Activated T-helper 9 cell treated with anti-CD3 and anti-CD28 coated beads, Interleukin-2, amount 50 U/mL, for 16 hours (primary cell): ENCODE measurements around the gene CTH.
A peak's percentile ranks its signal among the peaks of the same experiment; 100 is the strongest.
"Not testable (repeated sequence)": the region's sequence is repeated elsewhere in the genome, so short reads cannot be mapped to it uniquely, and the experiment has no call there.

Experiments used
- DNase-seq: peaks from one replicate; pipeline ENCODE4 v3.0.0-alpha.2; 2020; ENCODE audit warnings: low read depth

Gene CTH

DNA sequence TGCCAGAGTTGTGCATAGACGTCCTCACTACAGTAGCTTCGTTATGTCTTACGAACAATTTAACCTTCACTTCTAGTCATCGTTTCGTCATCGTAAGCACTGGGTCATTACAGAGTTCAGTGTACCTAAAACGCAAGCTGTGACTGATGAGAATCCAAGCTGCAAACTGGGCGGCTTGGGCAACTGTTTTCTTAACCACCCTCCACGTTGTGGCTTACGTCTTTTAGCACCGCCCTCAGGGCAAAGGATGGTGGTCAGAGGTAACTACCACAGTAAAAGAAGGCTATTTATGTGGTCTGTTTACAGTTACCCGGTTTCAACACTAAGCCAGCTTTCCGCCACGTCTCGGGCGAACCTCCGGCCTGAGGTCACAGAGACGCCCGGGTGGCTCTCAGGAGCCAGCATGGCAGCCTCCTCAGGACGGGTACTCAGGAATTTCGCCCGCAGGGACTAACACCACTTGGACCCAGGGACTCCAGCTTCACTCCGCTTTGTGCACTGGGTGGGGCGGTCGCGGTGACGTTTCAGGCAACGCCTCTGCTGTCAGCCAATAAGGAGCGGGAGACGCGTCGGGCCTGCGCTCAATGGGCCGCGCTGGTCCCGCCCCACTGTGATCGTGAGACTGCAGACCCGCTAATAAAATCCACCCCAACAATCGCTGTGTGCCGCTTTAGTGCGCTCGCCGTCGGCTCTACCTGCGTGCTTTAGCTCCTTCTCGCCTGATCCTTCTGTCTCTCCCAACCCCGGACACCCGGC lies at the start of gene CTH:
CTH (plus strand) TSS at position 665 of the 756 bp plus-strand sequence. CDS start 148 bp downstream, outside the sequence.
- DNase-seq = peak; percentile 88

DNA sequence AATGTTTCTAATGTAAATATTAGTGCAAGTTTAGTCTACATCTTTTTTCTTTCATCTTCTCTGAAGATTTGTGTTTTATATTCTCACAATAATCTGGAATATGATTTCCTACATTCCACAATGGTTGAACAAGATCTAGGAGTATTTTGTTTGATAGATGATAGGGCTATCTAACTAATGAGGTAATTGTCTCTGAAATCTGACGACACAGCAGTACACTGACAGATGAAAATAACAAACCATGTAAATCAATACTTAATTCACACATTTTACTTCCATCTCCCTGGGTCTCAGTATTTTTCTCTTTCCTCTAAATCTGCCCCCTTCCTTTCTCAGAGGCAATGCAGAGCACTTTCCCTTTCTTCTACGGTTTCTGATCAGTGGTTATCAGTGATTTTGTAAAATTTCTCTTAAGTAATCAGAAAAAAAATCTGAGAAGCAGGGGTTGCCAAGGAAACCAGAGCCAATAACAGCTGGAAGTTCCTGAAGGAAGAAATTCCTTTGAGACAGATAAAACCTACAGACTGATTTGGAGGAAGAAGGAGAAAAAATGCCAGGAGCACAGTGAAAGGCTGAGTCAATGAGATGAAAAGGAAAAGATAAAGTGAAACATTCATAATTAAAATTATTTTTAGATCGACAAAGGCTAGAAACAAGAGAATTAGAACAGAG lies 49.2 kb upstream of the CTH start:
- no peak for DNase-seq

DNA sequence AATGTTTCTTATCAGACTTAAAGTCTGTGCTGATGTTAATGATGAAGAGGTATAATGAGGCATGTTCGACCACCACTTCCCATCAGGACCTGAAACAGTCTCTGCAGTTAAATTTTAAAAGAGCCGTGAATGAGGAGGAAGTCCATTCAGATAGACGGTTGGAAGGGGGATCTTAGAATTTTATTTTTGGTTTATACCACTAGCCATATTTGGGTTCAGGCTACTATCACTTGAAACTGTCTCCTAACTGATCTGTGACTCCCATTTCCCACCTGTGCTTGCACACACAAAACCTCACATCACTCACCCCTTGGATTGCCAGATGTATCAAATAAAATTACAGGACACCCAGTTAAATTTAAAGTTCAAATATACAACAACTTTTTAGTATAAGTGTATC lies 46.6 kb upstream of the CTH start:
- DNase-seq = no peak

DNA sequence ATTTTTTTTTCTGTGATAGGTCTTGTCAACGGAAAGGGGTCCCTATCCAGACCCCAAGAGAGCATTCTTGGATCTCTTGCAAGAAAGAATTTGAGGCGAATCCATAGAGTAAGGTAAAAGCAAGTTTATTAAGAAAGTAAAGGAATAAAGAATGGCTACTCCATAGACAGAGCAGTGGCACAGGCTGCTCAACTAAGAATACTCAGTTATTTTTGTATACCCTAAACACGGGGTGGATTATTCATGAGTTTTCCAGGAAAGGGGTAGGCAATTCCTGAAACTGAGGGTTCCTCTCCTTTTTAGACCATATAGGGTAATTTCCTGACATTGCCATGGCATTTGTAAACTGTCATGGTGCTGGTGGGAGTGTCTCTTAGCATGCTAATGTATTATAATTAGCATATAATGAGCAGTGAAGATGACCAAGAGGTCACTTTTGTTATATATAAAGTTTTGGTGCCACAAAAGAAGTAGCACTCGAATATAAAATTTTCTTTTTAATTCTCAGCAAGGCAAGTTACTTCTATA lies 44.6 kb upstream of the CTH start:
- DNase-seq = not testable (repeated sequence)

DNA sequence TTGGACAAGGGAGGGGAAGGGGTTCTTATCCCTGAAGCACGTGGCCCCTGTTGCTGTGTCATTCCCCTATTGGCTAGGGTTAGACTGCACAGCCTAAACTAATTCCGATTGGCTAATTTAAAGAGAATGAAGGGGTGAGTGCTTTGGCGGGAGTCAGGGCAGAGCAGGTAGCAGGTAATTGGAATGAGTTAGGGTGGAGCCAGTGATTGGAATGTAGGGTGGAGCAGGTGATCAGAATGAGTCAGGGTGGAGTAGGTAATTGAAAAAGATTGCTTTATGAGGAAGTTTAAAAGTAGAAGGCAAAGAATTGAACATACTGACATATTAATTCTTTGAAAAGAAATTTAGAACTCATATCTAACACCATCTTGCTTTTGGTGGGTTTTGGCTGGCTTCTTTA lies 44.1 kb upstream of the CTH start:
- not testable (repeated sequence) for DNase-seq

DNA sequence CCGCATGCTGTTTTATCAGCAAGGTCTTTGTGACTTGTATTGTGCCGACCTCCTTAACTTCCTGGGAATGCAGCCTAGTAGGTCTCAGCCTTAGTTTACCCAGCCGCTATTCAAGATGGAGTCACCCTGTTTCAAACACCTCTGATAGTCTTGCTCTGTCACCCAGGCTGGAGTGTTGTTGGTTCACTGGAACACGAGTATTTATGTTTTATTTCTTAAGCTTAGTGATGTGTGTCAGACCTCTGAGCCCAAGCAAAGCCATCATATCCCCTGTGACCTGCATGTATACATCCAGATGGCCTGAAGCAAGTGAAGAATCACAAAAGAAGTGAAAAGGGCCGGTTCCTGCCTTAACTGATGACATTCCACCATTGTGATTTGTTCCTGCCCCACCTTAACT lies 43.7 kb upstream of the CTH start:
- DNase-seq = not testable (repeated sequence)

DNA sequence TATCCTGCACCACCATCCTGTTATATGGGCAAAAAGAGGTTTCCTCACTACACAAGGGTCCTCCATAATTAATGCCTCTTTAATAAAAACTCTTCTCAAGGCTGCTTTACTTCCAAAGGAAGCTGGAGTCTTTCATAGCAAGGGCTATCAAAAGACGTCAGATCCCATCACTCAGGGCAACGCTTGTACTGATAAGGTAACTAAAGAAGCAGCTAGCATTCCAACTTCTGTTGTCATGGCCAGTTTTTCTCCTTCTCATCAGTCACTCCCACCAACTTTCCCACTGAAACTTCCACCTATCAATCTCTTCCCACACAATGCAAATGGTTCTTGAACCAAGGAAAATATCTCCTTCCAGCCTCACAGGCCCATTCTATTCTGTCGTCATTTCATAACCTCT lies 39.5 kb upstream of the CTH start:
- DNase-seq = not testable (repeated sequence)

DNA sequence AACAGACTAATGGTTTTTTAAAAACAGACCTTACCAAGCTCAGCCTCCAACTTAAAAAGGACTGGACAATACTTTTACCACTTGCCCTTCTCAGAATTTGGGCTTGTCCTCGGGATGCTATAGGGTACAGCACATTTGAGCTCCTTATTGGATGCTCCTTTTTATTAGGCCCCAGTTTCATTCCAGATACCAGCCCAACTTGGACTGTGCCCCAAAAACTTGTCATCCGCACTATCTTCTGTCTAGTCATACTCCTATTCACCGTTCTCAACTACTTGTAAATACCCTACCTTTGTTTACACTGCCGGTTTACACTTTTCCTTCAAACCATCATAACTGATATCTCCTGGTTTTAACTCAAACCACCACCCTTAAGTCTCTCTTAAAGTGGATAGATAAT lies 38.6 kb upstream of the CTH start:
- DNase-seq = no peak

DNA sequence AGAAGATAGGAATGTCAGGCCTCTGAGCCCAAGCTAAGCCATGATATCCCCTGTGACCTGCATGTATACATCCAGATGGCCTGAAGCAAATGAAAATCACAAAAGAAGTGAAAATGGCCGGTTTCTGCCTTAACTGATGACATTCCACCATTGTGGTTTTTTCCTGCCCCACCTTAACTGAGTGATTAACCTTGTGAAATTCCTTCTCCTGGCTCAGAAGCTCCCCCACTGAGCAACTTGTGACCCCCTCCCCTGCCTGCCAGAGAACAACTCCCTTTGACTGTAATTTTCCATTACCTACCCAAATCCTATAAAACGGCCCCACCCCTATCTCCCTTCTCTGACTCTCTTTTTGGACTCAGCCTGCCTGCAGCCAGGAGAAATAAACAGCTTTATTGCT lies 37.5 kb upstream of the CTH start:
- not testable (repeated sequence) for DNase-seq

DNA sequence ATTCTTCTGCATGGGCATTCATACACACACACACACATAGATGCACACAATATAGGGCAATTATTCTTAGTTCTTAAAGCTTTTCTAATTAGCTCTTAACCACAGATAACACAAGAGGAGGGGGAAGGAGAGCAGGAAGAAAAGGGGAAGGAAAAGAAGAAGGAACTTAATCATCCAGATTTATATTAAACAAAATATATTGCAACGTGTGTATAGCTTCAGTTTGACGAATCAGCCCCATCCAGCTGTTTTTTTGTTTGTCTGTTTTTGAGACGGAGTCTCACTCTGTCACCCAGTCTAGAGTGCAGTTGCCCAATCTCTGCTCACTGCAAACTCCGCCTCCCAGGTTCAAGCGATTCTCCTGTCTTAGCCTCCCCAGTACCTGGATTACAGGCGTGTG lies 34.9 kb upstream of the CTH start:
- no peak for DNase-seq

DNA sequence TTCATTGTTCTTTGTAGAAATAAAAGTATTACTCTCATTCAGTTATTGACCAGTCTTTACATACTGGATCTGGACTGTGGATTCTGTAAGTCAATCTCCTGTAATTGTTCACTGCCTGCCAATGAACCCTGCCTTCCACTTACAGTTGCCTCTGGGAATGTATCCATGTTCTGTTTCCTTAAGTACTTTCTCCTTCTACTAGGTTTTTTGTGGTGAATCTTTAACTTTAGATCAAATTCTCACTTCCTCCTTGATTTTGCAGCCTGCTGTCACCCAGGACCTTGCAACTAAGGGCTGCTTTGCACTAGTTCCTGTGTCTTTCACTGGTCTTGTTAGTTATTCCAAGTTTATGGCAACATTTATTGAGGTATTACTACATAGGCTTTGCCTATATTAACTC lies 28.4 kb upstream of the CTH start:
- DNase-seq = no peak

DNA sequence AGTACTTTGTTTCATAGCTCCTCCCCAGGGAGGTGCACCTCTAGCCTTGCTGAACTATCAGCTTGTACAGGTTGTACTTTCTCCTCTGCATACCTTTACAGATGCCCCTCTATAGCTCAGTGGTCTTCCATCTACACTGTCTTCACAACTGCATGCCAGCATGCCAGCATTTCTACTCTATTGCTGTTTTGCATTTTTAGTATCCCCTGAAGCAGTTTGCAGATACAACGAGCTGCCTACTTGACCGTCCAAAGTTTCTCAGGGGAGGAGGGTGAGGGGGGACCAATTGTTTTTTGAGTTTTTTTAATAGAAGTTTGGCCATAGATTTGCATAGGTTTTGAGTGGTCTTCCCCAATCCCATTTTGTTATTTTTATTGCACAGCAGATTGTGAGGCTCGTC lies 27.6 kb upstream of the CTH start:
- DNase-seq = no peak

DNA sequence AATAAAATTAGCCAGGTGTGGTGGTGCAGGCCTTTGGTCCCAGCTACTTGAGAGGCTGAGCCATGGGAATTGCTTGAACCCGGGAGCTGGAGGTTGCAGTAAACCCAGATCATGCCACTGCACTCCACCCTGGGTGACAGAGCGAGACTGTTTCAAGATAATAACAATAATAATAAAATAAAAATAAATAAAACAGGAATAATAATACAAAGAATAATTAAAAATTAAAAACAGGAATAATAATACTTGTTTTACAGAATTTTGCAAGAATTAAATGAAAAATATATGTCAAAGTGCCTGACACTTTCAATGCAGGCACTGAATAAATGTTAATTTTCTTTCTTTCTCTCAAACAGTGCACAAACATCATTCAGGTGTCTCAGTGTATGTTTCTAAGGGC lies 26.5 kb upstream of the CTH start:
- no peak for DNase-seq

DNA sequence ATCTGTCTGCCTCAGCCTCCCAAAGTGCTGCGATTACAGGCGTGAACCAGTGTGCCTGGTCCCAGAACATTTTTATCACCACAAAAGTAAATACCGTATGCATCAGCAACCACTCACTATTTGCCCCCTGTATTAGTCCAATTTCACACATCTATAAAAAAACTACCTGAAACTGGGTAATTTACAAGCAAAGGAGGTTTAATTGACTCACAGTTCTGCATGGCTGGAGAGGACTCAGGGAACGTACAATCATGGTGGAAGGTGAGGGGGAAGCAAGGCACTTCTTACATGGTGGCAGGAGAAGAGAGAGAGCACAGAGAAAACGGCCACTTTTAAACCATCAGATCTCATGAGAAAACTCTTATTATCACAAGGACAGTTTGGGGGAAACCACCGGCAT lies 25.6 kb upstream of the CTH start:
- no peak for DNase-seq

DNA sequence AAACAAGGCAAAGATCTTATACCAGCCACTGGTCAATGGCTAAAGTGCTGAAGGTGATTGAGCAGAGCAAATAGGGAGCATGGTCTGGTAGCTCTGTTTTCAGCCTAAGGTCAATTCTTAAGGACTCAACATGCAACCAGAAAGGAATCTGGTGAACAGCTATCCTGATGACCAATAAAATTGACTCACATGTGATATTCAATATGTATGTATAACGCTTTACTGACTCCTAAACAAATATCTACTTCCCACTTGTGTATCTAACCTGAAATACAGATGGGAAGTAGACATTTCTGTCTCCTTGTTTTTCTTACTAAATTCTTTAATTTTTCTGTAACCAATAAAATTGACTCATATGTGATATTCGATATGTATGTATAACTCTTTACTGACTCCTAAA lies 24.9 kb upstream of the CTH start:
- DNase-seq = no peak

DNA sequence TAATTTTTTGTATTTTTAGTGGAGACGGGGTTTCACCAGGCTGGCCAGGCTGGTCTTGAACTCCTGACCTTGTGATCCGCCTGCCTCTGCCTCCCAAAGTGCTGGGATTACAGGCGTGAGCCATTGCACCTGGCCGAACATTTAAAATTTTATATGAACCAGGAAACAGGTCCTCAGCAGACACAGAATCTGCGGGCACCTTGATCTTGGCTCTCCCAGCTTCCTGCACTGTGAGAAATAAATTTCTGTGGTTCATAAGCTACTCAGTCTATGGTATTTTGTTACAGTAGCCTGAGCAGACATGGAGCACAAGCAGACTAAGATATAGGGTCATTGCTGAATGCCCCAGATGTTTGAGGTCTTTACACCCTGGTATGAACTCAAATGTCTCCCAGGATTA lies 23.6 kb upstream of the CTH start:
- DNase-seq = no peak

DNA sequence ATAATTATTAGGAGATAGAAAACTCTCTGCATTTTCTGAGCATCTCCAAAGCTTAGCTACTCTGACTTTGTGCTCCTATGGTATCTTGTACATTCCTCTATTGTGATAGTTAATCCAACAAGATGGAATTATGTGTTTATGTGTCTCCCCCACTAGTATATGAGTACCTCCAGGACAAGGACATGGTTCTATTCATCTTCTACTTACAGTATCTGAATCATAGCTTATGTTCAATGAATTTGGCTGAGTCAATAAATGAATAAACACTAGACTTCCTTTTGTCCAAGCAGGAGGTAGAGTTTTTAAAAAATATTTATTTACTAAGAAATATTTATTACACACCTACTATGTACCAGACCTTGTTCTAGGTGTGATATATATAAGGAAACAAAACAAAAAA lies 18.4 kb upstream of the CTH start:
- no peak for DNase-seq

DNA sequence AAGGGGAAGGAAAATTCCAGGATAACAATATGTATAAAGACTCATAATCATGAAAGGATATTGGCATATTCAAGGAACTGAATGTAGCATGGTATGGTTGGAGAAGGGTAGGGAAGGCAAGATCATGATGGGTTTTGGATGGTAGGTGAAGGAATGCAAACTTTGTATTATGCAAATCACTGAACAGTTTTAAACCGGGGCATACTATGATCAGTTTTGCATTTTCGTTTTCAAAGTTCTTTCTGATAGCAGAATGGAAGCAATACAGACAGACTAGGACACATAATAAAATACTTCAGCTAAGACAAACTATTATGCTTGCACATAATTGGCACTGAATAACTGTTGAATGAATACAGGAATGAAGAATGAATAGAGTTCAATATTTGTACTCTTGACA lies 14.5 kb upstream of the CTH start:
- no peak for DNase-seq

DNA sequence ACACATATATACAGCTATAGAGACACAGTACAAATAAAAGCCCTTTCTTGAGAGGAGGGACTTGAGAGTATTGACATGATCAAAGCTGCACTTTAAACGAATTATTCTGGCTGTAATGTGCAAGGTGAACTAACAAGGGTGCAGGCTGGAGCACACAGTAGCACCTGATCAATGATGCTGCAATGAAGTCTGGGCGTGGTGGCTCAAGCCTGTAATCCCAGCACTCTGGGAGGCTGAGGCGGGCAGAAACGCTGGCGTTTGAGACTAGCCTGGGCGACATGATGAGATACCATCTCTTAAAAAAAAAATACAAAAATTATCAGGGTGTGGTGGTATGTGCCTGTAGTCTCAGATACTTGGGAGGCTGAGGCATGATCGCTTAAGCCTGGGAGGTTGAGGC lies 14.1 kb upstream of the CTH start:
- no peak for DNase-seq

DNA sequence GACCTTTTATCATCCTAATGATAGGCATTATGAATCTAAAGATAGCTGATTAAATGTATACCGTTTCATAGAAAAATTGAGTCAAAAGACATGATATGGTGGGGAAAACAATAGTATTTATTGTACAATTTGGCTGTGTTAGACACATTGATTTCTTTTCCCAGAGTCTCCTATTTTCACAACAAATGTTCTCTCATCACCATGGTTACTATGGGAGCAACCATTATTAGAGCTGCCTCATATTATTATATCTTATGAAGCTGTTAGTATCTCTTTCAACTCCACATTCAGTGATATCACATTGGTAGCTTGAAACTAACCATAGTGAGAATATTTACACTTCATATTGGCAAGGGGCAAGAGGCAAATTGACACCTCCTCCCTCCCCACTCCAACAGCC lies 10.7 kb upstream of the CTH start:
- DNase-seq = no peak

DNA sequence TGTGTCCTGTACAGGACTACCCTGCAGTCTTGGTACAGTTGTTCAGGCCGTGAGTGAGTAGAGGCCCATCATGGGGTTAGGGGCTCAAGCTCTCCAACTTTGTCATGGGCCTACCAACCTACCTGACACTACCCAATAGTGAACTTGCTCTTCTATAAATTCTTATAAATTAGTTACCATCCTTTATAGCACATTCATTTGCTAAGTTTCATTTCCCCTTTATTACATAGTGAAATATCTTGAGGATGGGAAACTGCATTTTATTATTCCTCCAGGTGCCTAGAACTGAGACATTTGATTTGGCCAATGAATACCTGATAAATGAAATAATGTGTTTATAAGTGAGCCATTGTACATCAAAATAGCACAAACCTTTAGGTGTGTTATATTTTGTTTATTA lies 9.1 kb upstream of the CTH start:
- DNase-seq = no peak

DNA sequence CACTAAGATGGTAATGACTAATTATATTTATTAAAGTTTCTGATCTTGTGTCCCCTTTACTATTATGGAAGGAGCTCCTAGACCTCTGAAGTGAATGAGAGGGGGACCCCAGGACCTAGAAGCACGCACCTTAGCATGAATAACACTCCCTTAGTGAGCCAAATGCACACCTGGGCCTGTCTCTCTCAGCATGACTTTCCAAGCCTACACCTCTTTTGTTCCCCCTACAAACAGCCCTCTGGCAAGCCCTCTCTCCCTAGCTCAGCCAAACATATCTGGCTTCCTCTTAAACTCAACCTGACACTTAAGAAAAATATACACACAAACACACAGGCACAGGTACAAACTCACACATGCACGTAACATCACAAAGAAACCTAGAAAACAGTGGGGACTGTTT lies 7.3 kb upstream of the CTH start:
- no peak for DNase-seq

DNA sequence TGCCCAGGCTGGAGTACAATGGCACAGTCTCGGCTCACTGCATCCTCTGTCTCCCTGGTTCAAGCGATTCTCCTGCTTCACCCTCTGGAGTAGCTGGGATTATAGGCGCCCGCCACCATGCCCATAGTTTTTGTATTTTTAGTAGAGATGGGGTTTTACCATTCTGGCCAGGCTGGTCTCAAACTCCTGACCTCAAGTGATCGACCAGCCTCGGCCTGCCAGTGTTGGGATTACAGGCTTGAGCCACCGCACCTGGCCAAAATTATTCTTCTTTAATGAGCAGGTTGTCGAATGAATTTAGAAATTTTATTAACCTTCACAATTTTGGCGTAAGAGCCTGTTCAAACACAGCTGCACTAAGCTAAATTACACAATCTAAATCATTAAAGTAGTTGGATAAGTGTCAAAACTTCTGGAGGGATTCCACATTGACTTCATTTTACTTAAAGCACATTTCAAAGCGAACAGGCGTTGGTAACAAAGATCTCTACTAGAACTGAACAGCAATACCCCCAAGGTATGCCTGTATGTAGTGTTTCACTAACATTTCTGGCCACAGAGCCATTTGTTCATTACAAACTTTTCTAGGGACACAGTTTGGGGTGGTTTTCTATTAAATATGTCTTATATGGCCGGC lies 5.2 kb upstream of the CTH start:
- no peak for DNase-seq
